Neural cell (in vitro differentiated cells): ENCODE measurements around the gene CLC. TPM values are rescaled to one million over a fixed set of nuclear protein-coding genes. Genes with fewer than 3 reads are reported as not detected.

Source experiments
- H2AFZ ChIP-seq: fragments of 200-600, 300-800 bp; sonication (generic), shearing (Covaris generic); 2 replicates; pipeline ENCODE4 v1.6.0; 2014; ENCODE audit warnings: low read depth, mild to moderate bottlenecking, antibody characterized with exemption, low read length, moderate library complexity
- H3F3A ChIP-seq: fragments of 200-600 bp; shearing (Covaris generic); 2 replicates; pipeline ENCODE4 v1.6.1; 2016; ENCODE audit warnings: mild to moderate bottlenecking, moderate library complexity, mixed read lengths, antibody characterized with exemption, low read length; ENCODE audit not compliant: insufficient read depth, poor library complexity, severe bottlenecking
- H3K27ac ChIP-seq: fragments of 200-600, 300-800 bp; sonication (generic), shearing (Covaris generic); 2 replicates; pipeline ENCODE4 v1.5.1; 2014; ENCODE audit warnings: mild to moderate bottlenecking, low read length, moderate library complexity
- H3K27me3 ChIP-seq: fragments of 300-800, 200-600 bp; sonication (generic), shearing (Covaris generic); 2 replicates; pipeline ENCODE4 v1.6.0; 2014; ENCODE audit warnings: mild to moderate bottlenecking, low read depth, low read length, moderate library complexity; ENCODE audit not compliant: insufficient read depth
- H3K36me3 ChIP-seq: fragments of 300-800, 200-600 bp; sonication (generic), shearing (Covaris generic); 2 replicates; pipeline ENCODE4 v1.5.1; 2014; ENCODE audit warnings: mild to moderate bottlenecking, antibody characterized with exemption, low read length, moderate library complexity; ENCODE audit not compliant: insufficient read depth
- H3K4me2 ChIP-seq: fragments of 300-800, 200-600 bp; sonication (generic), shearing (Covaris generic); 2 replicates; pipeline ENCODE4 v1.6.0; 2014; ENCODE audit warnings: mild to moderate bottlenecking, low read length
- H3K4me3 ChIP-seq: fragments of 300-800, 200-600 bp; sonication (generic), shearing (Covaris generic); 2 replicates; pipeline ENCODE4 v1.5.1; 2014; ENCODE audit warnings: mild to moderate bottlenecking, low read length, moderate library complexity
- H3K79me2 ChIP-seq: fragments of 200-600 bp; shearing (Covaris generic); replicated peaks from 2 replicates; pipeline ENCODE4 v1.6.0; 2014; ENCODE audit warnings: mild to moderate bottlenecking, low read length, moderate library complexity; ENCODE audit not compliant: insufficient read depth
- H3K9ac ChIP-seq: fragments of 300-800, 200-600 bp; sonication (generic), shearing (Covaris generic); 2 replicates; pipeline ENCODE4 v1.6.1; 2016; ENCODE audit warnings: mild to moderate bottlenecking, low read length, mixed read lengths
- H3K9me2 ChIP-seq: fragments of 200-600 bp; shearing (Covaris generic); 2 replicates; pipeline ENCODE4 v1.6.1; 2016; ENCODE audit warnings: mild to moderate bottlenecking, low read length, mixed read lengths; ENCODE audit not compliant: insufficient read depth
- H3K9me3 ChIP-seq: fragments of 200-600, 300-800 bp; sonication (generic), shearing (Covaris generic); 2 replicates; pipeline ENCODE4 v1.6.1; 2016; ENCODE audit warnings: mild to moderate bottlenecking, mixed run types, low read length, moderate library complexity, mixed read lengths
- H4K20me1 ChIP-seq: fragments of 200-600 bp; shearing (Covaris generic); 2 replicates; pipeline ENCODE4 v1.6.1; 2016; ENCODE audit warnings: mild to moderate bottlenecking, mixed run types; ENCODE audit not compliant: insufficient read depth
- CTCF ChIP-seq: fragments of 450-650 bp; IDR thresholded peaks from 2 replicates; pipeline ENCODE4 v1.5.1; 2014; ENCODE audit warnings: antibody characterized with exemption, mild to moderate bottlenecking, moderate library complexity; ENCODE audit not compliant: poor library complexity, severe bottlenecking
- EP300 ChIP-seq: fragments of 450-650 bp; conservative IDR thresholded peaks from 2 replicates; pipeline ENCODE4 v1.6.1; 2014; ENCODE audit warnings: antibody characterized with exemption, mild to moderate bottlenecking, moderate library complexity; ENCODE audit not compliant: poor library complexity, severe bottlenecking
- EZH2 ChIP-seq: fragments of 200-600, 300-800 bp; shearing (Covaris generic), sonication (generic); IDR thresholded peaks from 2 replicates; pipeline ENCODE4 v1.6.1; 2014; ENCODE audit warnings: antibody characterized with exemption, low read length, borderline replicate concordance, mild to moderate bottlenecking; ENCODE audit not compliant: insufficient read depth, poor library complexity, severe bottlenecking
- MXI1 ChIP-seq: fragments of 450-650 bp; conservative IDR thresholded peaks from 2 replicates; pipeline ENCODE4 v1.6.1; 2014; ENCODE audit warnings: antibody characterized with exemption, mild to moderate bottlenecking; ENCODE audit not compliant: poor library complexity, severe bottlenecking
- POLR2AphosphoS5 ChIP-seq: IDR thresholded peaks from 2 replicates; pipeline ENCODE4 v1.6.1; 2012
- RAD21 ChIP-seq: fragments of 450-650 bp; conservative IDR thresholded peaks from 2 replicates; pipeline ENCODE4 v1.6.1; 2014; ENCODE audit warnings: antibody characterized with exemption, mild to moderate bottlenecking, moderate library complexity
- REST ChIP-seq: IDR thresholded peaks from 2 replicates; pipeline ENCODE4 v1.6.1; 2012; ENCODE audit warnings: borderline replicate concordance
- SMC3 ChIP-seq: fragments of 450-650 bp; conservative IDR thresholded peaks from 2 replicates; pipeline ENCODE4 v1.6.1; 2014; ENCODE audit warnings: antibody characterized with exemption, mild to moderate bottlenecking, moderate library complexity; ENCODE audit not compliant: poor library complexity
- TAF1 ChIP-seq: IDR thresholded peaks from 2 replicates; pipeline ENCODE4 v1.6.1; 2012; ENCODE audit warnings: low read depth
- polyA plus RNA-seq: library from polyadenylated mRNA; depleted of rRNA; stranded (reverse); fragments of >200 nt; gene quantifications from 2 replicates; pipeline ENCODE4 v1.2.3, GENCODE V29; 2014

The CLC gene
- polyA plus RNA-seq, 1 donor from 2014 or later = 1.1 TPM

- H3K9ac ChIP-seq = no peak overlapping the region
- H3K27me3 ChIP-seq = no peaks in the 10 kb centered on the region
- TF ChIP-seq RAD21 (no peak), CTCF (no peak), EZH2 (no peak), EP300 (no peak), MXI1 (no peak), REST (no peak), POLR2AphosphoS5 (no peak), SMC3 (no peak), TAF1 (no peak)
- no peaks in the 10 kb centered on the region for H4K20me1 ChIP-seq
- H3F3A ChIP-seq = no peaks in the 10 kb centered on the region
- H2AFZ ChIP-seq = no peak overlapping the region
- H3K4me2 ChIP-seq = no peak overlapping the region
- no peaks in the 10 kb centered on the region for H3K9me3 ChIP-seq
- H3K36me3 ChIP-seq = no peaks in the 10 kb centered on the region
- no peak overlapping the region for H3K27ac ChIP-seq
- no peak overlapping the region for H3K4me3 ChIP-seq
- H3K79me2 ChIP-seq = no peaks in the 10 kb centered on the region
- no peaks in the 10 kb centered on the region for H3K9me2 ChIP-seq
These were observed 12.2 kb upstream of the CLC start for GRCh38 chr19:39749981-39750380.

GRCh38 chr19:39746836-39747529 is 9.2 kb upstream of the CLC start:
- H3K4me2 ChIP-seq = no peak overlapping the region
- no peak overlapping the region for H3K27ac ChIP-seq
- H3K9me3 ChIP-seq = no peaks in the 10 kb centered on the region
- no peak overlapping the region for H3K4me3 ChIP-seq
- no peaks in the 10 kb centered on the region for H3K79me2 ChIP-seq
- TF ChIP-seq CTCF (no peak), MXI1 (no peak), SMC3 (no peak), EP300 (no peak), REST (no peak), POLR2AphosphoS5 (no peak), EZH2 (no peak), TAF1 (no peak), RAD21 (no peak)
- no peaks in the 10 kb centered on the region for H3K27me3 ChIP-seq
- H3K9me2 ChIP-seq = no peaks in the 10 kb centered on the region
- no peaks in the 10 kb centered on the region for H3K36me3 ChIP-seq
- H4K20me1 ChIP-seq = no peaks in the 10 kb centered on the region
- no peaks in the 10 kb centered on the region for H3F3A ChIP-seq
- H2AFZ ChIP-seq = no peak overlapping the region
- H3K9ac ChIP-seq = no peak overlapping the region
